Activated naive CD4-positive, alpha-beta T cell treated with anti-CD3 and anti-CD28 coated beads, Interleukin-2, amount 10 ng/mL, durations not matched to agents 7 days and 5 days (primary cell): ENCODE measurements around the gene NTN1.

Experiments used
- CTCF ChIA-PET: fragments of 350-600 bp; sonication (Branson Sonifier 250); formaldehyde crosslinking; loops from one replicate; lab custom pipeline; 2021; ENCODE audit warnings: antibody characterized with exemption; lab: Charles Lee
- DNase-seq: peaks from one replicate; pipeline ENCODE4 v3.0.0-alpha.2; 2020
- H3K27ac Mint-ChIP-seq: one replicate; pipeline ENCODE4 v1.8.0; 2021; ENCODE audit warnings: mild to moderate bottlenecking, moderate library complexity, mixed read lengths
- H3K27me3 Mint-ChIP-seq: one replicate; pipeline ENCODE4 v1.8.0; 2021; ENCODE audit warnings: mild to moderate bottlenecking, mixed read lengths
- H3K36me3 Mint-ChIP-seq: one replicate; pipeline ENCODE4 v1.8.0; 2021; ENCODE audit warnings: mixed read lengths
- H3K4me1 Mint-ChIP-seq: one replicate; pipeline ENCODE4 v1.8.0; 2021; ENCODE audit warnings: mixed read lengths
- H3K4me3 Mint-ChIP-seq: one replicate; pipeline ENCODE4 v1.8.0; 2021; ENCODE audit warnings: mild to moderate bottlenecking, moderate library complexity, mixed read lengths
- H3K9me3 Mint-ChIP-seq: one replicate; pipeline ENCODE4 v1.8.0; 2021; ENCODE audit warnings: mixed read lengths

NTN1 gene

GRCh38 chr17:9035249-9035648, 13.9 kb downstream of the NTN1 start:
- CTCF ChIA-PET, result no interaction called here
- Mint-ChIP-seq H3K9me3 (no peaks in the 10 kb centered on the region), H3K36me3 (no peaks in the 10 kb centered on the region)

GRCh38 chr17:9036336-9036735, 15.0 kb downstream of the NTN1 start:
- no peak overlapping the region for H3K27ac Mint-ChIP-seq
- H3K9me3 Mint-ChIP-seq, result no peaks in the 10 kb centered on the region
- no peaks in the 10 kb centered on the region for H3K36me3 Mint-ChIP-seq
- no peak for DNase-seq
- H3K4me1 Mint-ChIP-seq, result no peaks in the 10 kb centered on the region
- peaks cover 24% of the 10 kb centered on the region for H3K27me3 Mint-ChIP-seq
- H3K4me3 Mint-ChIP-seq, result no peak overlapping the region
- CTCF ChIA-PET, result interaction anchor here (1.3 kb wide), 1 partner anchor 38 kb away, joined by 4 read pairs; no protein-coding TSS in a partner anchor

More at GRCh38 chr17:9035249-9035648, 13.9 kb downstream of the NTN1 start:
- Mint-ChIP-seq H3K27me3 (peaks cover 34% of the 10 kb centered on the region), H3K27ac (no peak overlapping the region), H3K4me3 (no peak overlapping the region), H3K4me1 (no peaks in the 10 kb centered on the region)
- DNase-seq, result no peak

- CTCF ChIA-PET, result no interaction called here
- no peak overlapping the region for H3K27ac Mint-ChIP-seq
- no peaks in the 10 kb centered on the region for H3K4me1 Mint-ChIP-seq
- peaks cover 15% of the 10 kb centered on the region for H3K27me3 Mint-ChIP-seq
- H3K36me3 Mint-ChIP-seq, result no peaks in the 10 kb centered on the region
- no peaks in the 10 kb centered on the region for H3K9me3 Mint-ChIP-seq
- no peak overlapping the region for H3K4me3 Mint-ChIP-seq
- no peak for DNase-seq
These were observed 16.4 kb downstream of the NTN1 start for GRCh38 chr17:9037736-9038135.

- H3K4me1 Mint-ChIP-seq, result no peaks in the 10 kb centered on the region
- DNase-seq, result no peak
- CTCF ChIA-PET, result no interaction called here
- no peaks in the 10 kb centered on the region for H3K9me3 Mint-ChIP-seq
- peaks cover 13% of the 10 kb centered on the region for H3K27me3 Mint-ChIP-seq
- H3K27ac Mint-ChIP-seq, result no peak overlapping the region
- H3K4me3 Mint-ChIP-seq, result no peak overlapping the region
- H3K36me3 Mint-ChIP-seq, result no peaks in the 10 kb centered on the region
These were observed 17.1 kb downstream of the NTN1 start for GRCh38 chr17:9038380-9038779.

- Mint-ChIP-seq H3K27ac (no peak overlapping the region), H3K36me3 (no peaks in the 10 kb centered on the region), H3K9me3 (no peaks in the 10 kb centered on the region), H3K4me3 (no peak overlapping the region), H3K4me1 (no peaks in the 10 kb centered on the region), H3K27me3 (peaks cover 12% of the 10 kb centered on the region)
- CTCF ChIA-PET, result no interaction called here
- no peak for DNase-seq
These were observed 23.6 kb downstream of the NTN1 start for GRCh38 chr17:9044772-9045463.

- Mint-ChIP-seq H3K4me1 (no peaks in the 10 kb centered on the region), H3K27ac (no peak overlapping the region), H3K36me3 (no peaks in the 10 kb centered on the region), H3K27me3 (peaks cover 6% of the 10 kb centered on the region), H3K9me3 (no peaks in the 10 kb centered on the region), H3K4me3 (no peak overlapping the region)
- CTCF ChIA-PET, result interaction anchor here (0.7 kb wide), 1 partner anchor 1824 kb away, joined by 3 read pairs; no protein-coding TSS in a partner anchor
- no peak for DNase-seq
These were observed 29.6 kb downstream of the NTN1 start for GRCh38 chr17:9050801-9051401.

- DNase-seq, result no peak
- no peaks in the 10 kb centered on the region for H3K36me3 Mint-ChIP-seq
- H3K27me3 Mint-ChIP-seq, result peaks cover 6% of the 10 kb centered on the region
- CTCF ChIA-PET, result interaction anchor here (0.7 kb wide), 1 partner anchor 1824 kb away, joined by 3 read pairs; no protein-coding TSS in a partner anchor
- no peaks in the 10 kb centered on the region for H3K4me1 Mint-ChIP-seq
- H3K27ac Mint-ChIP-seq, result no peak overlapping the region
- no peak overlapping the region for H3K4me3 Mint-ChIP-seq
- H3K9me3 Mint-ChIP-seq, result no peaks in the 10 kb centered on the region
These were observed 30.3 kb downstream of the NTN1 start for GRCh38 chr17:9051561-9051960.

- CTCF ChIA-PET, result no interaction called here
- H3K4me3 Mint-ChIP-seq, result no peak overlapping the region
- H3K27me3 Mint-ChIP-seq, result peaks cover 6% of the 10 kb centered on the region
- H3K4me1 Mint-ChIP-seq, result no peaks in the 10 kb centered on the region
- H3K36me3 Mint-ChIP-seq, result no peaks in the 10 kb centered on the region
- DNase-seq, result no peak
- H3K27ac Mint-ChIP-seq, result no peak overlapping the region
- no peaks in the 10 kb centered on the region for H3K9me3 Mint-ChIP-seq
These were observed 31.6 kb downstream of the NTN1 start for GRCh38 chr17:9052921-9053320.

- Mint-ChIP-seq H3K9me3 (no peaks in the 10 kb centered on the region), H3K27me3 (peaks cover 6% of the 10 kb centered on the region), H3K36me3 (no peaks in the 10 kb centered on the region), H3K4me3 (no peak overlapping the region), H3K27ac (no peak overlapping the region), H3K4me1 (no peaks in the 10 kb centered on the region)
- no peak for DNase-seq
- CTCF ChIA-PET, result no interaction called here
These were observed 32.1 kb downstream of the NTN1 start for GRCh38 chr17:9053406-9053805.

GRCh38 chr17:9054126-9054975, 33.0 kb downstream of the NTN1 start:
- Mint-ChIP-seq H3K9me3 (no peaks in the 10 kb centered on the region), H3K4me3 (no peak overlapping the region), H3K4me1 (no peaks in the 10 kb centered on the region), H3K36me3 (no peaks in the 10 kb centered on the region), H3K27me3 (peaks cover 6% of the 10 kb centered on the region), H3K27ac (no peak overlapping the region)
- CTCF ChIA-PET, result no interaction called here
- DNase-seq, result no peak

- Mint-ChIP-seq H3K4me1 (no peaks in the 10 kb centered on the region), H3K36me3 (no peaks in the 10 kb centered on the region), H3K4me3 (no peak overlapping the region), H3K27ac (no peak overlapping the region), H3K27me3 (peaks cover 6% of the 10 kb centered on the region), H3K9me3 (no peaks in the 10 kb centered on the region)
- no peak for DNase-seq
- CTCF ChIA-PET, result no interaction called here
These were observed 34.0 kb downstream of the NTN1 start for GRCh38 chr17:9055281-9055680.

- no peak overlapping the region for H3K27ac Mint-ChIP-seq
- no peaks in the 10 kb centered on the region for H3K4me1 Mint-ChIP-seq
- no peaks in the 10 kb centered on the region for H3K36me3 Mint-ChIP-seq
- no peaks in the 10 kb centered on the region for H3K9me3 Mint-ChIP-seq
- peaks cover 5% of the 10 kb centered on the region for H3K27me3 Mint-ChIP-seq
- no peak overlapping the region for H3K4me3 Mint-ChIP-seq
- CTCF ChIA-PET, result no interaction called here
- no peak for DNase-seq
These were observed 35.3 kb downstream of the NTN1 start for GRCh38 chr17:9056566-9056965.

GRCh38 chr17:9057310-9057709, 36.0 kb downstream of the NTN1 start:
- no peaks in the 10 kb centered on the region for H3K9me3 Mint-ChIP-seq
- no peak overlapping the region for H3K4me3 Mint-ChIP-seq
- H3K27ac Mint-ChIP-seq, result no peak overlapping the region

GRCh38 chr17:9062399-9062902, 41.1 kb downstream of the NTN1 start:
- Mint-ChIP-seq H3K27me3 (peaks cover 14% of the 10 kb centered on the region), H3K4me1 (no peaks in the 10 kb centered on the region), H3K4me3 (no peak overlapping the region), H3K27ac (no peak overlapping the region), H3K9me3 (no peaks in the 10 kb centered on the region), H3K36me3 (no peaks in the 10 kb centered on the region)
- DNase-seq, result no peak
- CTCF ChIA-PET, result no interaction called here

More at GRCh38 chr17:9057310-9057709, 36.0 kb downstream of the NTN1 start:
- Mint-ChIP-seq H3K27me3 (peaks cover 5% of the 10 kb centered on the region), H3K4me1 (no peaks in the 10 kb centered on the region), H3K36me3 (no peaks in the 10 kb centered on the region)
- DNase-seq, result no peak
- CTCF ChIA-PET, result no interaction called here
